GM19395 (cell line): ENCODE results near the gene COL4A6.

Experiments used
- ATAC-seq: cut with Tn5 transposase; IDR thresholded peaks from one replicate; pipeline ENCODE4 v1.9.1; 2021; ENCODE audit warnings: mild to moderate bottlenecking, moderate library complexity; ENCODE audit not compliant: unreplicated experiment

The COL4A6 gene

DNA sequence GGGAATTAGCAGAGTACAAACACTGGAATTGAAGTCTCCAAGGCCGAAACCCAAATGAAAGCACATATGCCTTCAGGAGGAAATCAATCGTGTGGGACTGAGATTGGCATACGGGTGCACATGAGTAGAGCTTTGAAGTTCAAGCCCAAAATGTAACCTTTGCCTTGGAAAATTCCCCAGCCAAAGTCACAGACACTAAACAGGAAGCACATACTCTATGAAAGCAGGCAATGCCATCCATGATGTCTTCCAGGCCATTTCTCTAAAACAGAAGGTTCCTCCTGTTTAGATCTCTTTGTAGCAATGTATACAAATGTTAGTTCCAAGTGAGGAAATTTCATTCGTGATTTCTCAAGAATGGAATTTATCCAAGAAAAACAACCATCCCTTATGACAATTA lies 162.5 kb downstream of the COL4A6 start:
- ATAC-seq = no peak

DNA sequence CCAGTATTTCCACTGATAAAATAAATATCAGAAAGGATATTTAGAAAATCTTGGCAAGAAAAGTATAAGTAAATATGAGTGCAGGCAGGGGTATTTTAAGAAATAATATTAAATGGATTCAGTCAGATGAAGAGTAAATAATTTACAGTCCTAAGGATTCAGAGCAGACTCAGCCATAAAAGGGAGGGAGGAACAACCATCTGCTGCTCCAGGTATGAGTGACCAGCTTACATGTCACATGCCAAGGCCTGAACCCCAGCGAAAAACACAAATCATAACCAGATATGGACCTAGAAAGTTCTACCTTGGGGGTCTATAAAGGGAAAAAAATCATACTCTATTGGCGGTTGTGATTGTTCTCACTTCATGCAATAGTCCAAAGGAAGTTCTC lies 166.8 kb downstream of the COL4A6 start:
- peak; percentile 61 for ATAC-seq

DNA sequence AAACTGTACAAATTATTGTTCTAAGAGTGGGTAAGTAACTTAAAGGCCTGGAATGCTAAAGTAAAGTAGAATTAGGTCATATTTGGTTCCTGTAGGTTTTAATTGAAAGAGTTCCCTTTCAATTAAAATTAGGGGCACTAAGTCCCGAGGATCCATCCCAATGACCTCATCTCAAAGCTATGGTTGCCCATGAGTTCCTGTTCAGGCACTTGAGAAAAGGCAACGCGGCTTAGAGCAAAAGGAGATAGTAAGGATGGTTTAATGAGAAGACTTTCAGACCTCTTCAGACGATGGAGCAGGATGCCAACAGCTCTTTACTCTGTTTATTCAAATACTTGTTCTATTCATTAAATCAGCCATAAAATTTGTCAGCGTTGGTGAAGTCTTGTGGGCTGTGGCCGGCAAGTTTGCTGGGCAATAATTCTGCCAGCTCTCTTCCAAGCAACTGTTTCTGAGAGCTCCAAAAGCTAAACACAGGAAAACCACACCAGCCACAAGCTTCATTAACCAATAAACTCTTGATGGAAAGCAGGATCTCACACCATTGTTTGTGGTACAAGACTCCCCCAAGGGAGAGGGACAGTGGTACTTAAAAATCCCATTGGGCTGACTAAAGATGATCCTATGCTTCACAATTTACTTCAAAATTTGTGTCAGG lies 167.4 kb downstream of the COL4A6 start:
- peak; percentile 61 for ATAC-seq

DNA sequence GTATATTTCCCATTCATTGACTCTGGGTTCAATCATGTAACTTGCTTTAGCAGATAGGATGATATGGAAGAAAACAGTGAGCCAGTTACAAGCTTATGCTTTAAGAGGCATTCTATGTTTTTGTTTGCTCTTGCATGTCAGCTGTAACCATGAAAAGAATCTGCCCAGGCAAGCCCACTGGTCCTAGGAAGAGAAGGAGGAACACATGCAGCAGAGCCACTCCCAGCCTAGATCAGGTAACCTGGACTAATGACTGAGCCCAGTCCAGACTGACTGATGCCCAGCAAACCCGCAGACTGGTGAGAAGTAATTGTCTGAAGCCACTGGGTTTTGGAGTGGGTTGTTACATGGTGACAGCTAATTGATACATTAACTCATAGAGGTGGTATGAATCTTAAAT lies 167.9 kb downstream of the COL4A6 start:
- no peak for ATAC-seq

DNA sequence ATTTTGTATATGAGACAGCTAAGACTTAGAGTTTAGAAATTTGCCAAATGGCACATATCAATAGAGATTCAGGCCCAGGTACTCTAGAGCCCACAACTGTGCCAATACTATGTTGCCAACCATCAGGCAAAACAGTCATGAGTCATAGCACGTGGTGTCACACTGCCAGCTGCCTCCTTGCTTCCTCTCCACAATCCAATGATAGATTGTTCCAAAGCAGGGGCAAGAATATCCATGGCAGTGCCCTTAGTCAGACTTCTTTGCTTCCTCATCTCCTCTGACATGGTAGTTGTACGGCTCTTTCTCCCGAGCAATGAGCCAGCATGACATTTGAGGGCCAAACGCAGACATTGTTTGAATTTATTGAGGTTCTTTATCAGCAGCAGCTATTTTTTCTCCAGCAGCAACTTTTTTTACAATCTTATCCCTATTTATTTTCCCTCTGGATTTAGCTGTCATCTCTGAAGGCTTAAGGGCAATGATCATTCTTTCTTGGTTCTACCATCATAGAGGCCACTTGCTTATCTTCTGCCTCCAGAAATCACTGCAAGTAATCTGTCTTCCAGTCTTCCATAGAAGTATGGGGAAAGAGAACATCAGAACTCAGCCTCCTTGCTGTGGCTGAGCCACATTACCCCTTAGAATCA lies 169.7 kb downstream of the COL4A6 start:
- no peak for ATAC-seq

DNA sequence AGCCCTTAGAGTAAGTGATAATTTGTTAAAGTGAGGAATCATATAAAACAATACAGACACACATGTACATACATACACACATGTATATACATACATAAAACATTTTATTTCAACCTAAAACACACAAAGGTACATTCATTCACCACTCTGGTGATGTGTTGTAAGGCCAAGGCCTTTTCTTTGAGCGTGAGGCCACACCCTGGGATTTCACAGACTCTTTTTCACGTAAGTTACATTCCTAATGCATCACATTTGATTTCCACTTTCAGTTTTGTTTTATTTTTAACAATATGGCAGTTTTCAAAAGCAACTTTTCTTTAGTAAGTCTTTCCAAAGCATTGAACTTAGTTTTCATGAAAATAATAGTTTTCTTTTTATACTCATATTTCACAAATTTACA lies 170.7 kb downstream of the COL4A6 start:
- ATAC-seq = no peak

DNA sequence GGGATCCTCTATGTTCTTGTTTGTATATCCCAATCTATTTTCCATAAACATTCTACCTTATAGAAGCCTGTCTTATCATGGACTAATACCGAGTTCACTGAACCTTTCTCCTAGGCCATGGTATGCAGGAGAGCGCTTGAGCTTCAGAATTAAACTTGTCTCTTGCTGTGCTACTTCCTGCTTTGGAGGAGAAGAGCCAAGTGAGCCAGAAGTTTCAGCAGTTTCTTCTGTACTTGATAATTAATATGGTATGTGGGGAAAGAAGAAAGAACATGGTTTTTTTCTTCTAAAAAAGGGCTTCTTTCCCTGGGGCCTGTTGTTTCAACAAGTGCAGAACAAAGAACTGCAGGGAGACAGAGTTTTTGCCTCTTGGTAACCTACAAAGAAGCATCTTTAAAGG lies 173.8 kb downstream of the COL4A6 start:
- no peak for ATAC-seq

DNA sequence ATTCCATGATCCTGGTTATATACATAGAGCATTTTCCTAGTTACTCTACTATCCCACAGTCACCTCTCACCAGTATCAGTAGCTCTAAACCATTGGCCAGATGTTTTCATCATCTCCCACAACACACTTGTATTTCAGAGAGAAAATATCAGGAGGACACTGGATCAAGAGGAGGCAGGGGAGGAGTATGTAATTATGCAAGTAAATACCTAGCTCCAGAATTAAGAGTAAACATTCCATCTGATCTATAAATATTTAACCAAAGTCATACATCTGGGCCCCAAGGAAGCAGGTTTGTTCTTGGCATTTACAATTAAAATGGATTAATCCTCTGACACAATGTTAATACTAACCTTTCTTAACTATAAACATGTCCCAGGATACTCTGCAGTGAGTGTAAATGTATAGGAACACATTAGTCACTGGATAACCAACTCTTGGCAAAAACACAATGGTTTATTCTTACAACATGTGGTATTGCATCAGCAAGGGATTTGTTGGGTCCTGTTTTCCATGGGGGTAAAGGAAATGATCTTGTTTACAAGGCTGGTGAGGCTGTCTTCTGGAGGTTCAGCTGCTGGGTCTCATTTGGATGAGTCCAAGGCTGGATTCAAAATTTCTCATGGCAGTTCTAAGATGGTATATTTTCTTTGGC lies 176.5 kb downstream of the COL4A6 start:
- no peak for ATAC-seq

DNA sequence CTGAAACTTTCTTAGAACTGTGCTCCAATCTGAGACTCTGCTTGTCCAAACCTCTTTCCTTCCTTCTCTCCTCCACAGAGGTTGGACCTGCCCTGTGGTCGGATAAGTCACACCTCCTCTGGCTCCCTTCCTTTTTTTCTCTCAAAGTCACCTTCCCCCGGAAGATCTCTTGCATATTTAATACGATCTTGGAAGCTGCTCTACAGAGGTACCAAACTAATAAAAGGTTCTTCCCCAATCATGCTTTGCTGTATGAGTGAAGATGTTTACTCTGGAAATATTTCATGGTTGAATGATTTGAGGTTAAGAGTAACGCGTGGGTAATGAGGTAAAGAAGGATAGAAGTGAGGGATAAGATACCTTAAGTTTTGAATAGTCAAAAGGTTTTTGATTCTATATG lies 180.7 kb downstream of the COL4A6 start:
- ATAC-seq = no peak

DNA sequence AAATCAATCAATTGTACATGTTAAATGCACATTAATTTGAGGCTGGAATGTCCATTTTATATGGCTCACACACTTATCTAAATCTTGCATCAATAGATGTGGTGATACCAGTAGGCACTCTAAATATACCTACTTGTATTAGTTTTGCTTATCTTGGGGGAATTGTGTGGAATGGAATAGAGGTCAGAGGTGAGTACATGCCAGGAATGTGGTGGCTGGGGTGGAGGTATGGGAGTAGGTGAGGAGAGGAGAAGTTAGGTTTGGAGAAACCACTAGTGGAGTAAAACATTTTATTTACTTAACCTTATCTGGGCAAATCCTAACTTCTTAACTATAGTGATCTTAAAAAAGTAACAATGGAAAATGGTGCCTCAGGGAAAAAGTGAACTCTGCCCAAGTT lies 183.6 kb downstream of the COL4A6 start:
- ATAC-seq = no peak

DNA sequence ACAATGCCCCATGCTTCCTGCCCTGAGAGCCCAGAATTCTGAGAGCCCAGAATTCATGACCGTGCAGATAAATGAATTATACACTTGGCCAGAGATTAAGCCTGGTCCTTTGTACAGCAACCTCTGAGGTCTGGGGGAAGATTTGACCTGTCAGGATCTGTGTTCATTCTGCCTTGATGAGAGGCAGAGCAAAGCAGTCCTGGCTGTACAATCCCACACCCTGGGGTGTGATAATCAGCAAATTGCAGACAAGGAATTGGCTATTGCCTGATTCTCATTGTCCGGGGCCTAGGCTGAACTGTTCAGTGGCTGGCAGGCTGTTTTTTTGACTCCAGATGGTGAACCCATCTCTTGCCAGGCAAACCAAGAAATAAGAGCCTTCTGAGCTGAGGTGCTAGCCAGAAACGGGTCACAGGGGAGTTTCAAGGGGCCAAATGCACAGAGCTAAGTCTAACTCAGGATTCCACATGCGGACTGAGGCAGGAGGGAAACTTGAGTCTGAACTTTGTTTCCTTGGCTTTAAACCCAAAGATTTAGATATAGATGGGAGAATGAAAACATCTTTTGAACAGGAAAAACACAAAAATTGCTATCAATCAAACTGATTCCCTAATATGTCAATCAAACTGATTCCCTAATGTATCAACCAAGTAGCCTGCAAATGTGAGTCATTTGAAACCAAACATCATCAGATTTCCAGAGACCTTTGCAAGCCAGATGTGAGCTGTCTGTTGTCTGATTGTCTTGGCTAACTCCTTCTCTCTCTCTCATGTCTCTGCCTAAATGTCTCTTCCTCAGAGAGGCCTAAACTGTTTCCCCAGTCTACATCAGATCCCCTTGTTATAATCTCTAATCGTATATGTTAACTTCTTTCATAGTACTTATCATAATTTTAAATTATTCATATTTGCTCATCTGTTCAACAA lies 187.3 kb downstream of the COL4A6 start:
- ATAC-seq = no peak

DNA sequence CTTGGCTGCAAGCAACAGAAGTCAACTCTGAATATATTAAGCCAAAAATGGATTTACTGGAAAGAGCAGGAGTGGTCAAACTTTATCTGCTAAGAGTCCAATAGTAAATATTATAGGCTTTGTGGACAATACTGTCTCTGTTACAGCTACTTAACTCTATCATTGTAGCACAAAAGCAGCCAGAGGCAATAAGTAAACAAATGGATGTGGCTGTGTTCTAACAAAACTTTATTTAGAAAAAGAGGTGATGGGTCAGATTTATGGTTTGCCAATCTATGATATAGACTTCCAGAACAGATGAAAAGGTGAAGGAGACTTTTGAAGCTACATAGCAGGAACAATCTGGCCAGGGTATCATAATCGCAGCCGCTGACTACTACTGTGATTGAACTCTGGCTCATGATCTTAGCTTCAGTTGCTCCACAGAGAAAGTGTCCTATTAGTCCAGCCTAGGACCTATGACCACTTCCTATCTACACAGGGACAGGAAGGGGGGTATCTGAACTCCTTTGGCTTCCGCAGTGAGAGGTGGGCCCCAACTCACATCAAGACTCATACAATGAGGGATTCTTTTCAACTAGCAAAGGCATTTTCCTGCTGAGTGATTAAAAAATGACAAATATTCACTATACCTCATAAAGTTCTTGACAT lies 191.8 kb downstream of the COL4A6 start:
- ATAC-seq = no peak

DNA sequence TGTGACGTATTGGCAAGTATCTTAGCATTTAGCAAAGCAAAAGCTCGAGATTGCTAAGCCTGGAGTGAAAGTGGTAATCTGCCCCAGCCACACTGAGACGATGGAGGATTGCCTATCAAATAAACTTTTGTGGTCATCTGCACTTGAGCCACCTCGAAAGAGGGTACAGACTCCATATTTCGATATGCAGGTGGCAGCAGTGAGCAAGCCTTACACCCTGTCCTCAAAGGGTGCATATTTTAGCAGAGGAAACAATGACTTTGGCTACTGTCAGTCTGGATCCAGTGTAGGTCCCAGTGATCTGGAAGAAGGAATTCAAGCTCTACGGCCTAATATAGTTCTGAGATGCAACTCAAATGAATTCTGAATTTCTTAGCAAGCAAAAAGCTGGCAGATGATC lies 192.8 kb downstream of the COL4A6 start:
- ATAC-seq = no peak

DNA sequence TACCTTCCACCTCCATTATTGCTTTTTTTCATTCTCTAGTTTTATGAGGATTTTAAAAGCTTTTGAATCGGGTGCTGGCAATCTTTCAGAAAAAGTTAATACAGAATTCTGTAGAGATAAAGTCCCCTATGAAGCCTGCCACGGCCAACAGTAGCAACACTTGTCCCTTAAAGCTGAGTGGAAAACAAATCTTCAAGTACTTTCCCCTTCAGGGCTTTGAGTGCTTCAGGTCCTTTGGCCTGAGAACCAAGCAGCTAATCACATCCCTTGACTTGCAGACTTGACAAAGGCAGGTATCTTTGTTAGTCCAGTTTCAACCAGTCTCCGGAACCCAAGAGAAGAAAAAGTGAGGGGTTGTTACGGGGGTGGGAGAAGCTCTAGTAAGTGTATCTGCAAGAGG lies 202.2 kb downstream of the COL4A6 start:
- ATAC-seq = no peak

DNA sequence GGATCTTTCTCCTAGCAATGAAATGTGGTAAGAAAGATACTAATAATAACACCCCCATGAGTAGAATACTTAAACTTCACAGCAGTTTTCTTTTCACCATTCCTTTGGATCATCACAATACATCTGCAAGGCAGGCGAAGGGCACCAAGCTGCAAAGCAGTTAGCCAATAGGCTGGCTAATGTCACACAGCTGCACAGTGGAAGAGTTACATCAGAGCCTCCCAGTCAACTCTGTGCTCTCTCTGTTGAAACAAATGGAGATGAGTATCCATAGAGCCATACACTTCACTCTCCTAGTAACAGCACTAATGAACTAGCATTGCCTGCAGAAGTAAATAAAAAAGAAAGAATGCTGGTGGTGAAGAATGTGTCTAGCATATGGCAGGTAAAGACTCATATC lies 207.6 kb downstream of the COL4A6 start:
- no peak for ATAC-seq

DNA sequence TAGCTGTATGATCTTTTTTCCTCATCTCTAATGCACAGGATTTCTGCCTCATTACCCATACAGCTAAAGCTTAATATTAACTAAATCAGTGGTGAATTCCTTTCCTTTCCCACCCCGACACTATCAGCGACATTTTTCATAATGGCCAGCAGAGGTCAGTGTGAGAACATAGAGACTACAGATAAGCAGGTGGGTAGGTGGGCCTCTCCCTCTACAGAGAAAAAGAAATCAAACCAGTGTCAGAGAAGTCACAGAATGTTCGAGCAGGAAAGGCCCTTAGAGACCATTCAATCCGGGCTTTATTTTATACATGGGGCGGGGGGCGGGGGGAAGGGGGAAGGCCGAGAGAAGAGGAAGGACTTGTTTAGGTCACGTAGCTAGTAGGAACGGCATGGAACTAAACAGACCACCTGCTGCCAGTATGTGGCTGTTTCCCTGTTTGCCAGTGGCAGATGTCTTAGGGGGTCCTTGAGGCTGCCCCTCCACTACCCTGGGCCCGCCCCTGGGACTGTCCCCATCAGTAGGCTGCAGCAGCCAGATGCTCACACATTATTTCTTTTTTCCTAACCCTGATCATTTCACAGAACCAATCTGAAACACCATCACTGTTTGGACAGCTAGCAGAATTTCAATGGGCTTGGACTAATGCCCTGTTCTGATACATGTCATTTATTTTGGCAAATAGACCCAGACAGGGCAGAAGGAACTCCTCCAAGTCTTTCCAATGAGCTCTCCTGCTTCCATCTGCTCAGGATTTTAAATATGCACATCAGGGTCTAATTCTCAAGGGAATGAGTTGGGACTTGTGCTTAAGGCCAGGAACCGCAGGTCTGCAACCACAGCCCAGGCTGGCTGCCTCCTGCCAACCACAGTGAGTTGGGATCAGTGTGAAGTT lies 213.2 kb downstream of the COL4A6 start:
- ATAC-seq = peak; percentile 83

DNA sequence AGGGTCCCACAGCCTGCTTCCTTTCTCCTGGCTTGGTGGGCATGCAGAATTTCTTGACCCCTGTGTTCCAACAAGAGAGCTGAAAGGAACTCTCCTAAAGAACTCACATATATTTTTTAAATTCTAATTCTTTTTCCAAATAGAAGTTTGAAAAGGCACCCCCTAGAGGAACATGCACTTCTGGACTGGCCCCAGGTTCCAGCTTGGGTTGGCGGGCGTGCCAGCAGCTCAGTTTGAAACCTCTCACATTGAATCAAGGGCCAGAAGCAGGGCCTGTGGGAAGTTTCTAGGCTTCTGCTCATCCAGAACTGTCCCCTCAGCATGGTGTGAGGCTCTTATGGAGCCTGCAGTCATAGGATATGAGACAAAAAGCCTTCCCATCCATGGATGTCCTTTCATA lies 214.0 kb downstream of the COL4A6 start:
- ATAC-seq = peak; percentile 23

DNA sequence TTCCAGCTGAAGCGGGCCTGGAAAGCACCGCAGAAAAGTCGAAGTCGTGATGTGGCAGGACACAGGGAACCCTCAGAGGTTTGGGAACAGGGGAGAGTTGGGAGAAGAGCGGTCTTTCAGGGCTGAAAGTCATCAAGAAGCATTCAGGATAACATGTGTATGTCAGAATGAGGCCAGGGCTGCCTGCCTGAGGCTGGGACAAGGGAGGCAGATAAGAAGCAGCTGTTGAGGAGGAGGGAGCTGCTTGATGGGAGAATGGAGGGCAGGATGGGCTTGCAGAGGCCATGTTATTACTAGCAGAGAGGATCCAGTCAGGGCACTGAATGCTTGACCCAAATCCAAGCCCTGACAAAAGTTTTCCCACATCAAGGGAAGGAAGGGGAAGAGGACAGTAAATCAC lies 214.6 kb downstream of the COL4A6 start:
- no peak for ATAC-seq

DNA sequence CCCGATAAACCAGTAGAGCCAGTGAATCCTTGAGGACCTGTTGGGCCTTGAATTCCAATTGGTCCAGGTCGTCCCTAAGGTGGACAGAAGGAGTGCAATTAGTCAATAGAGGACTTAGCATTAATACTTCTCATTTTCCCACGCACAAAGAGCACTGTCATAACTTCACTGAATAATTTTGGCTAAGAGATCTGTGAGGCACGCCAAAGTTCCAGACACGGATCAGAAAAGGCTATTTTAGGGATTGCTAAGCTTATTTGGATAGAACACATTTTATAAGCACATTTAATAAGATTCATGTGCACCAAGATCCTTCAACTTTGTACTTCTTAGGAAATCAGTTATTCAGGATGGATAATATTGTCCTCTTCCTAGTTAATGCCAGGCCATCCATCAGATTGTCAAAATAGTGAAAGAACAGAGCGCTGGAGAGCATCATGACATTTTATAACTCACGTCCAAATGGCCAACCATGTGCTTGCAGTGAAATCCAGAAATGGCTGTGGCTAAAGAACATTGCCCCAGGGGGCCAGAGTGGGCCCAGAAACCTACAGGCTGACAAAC lies 216.8 kb downstream of the COL4A6 start:
- ATAC-seq = no peak
